Measurements from ENCODE around the gene ALDH1A1.

The ALDH1A1 gene

GRCh38 chr9:72888067-72888466 is 64.8 kb downstream of the ALDH1A1 start:
- no peaks in the 10 kb centered on the region for H3K36me3 ChIP-seq (ENCODE audit: control insufficient read depth, insufficient read depth, low read length)
- no peak for TF ChIP-seq CTCF (IDR thresholded peaks at IDR 0.05; ENCODE audit: insufficient read depth, low read length, poor library complexity, severe bottlenecking)
- no peak for DNase-seq (ENCODE audit: extremely low read depth, insufficient read length)
- H3K27me3 ChIP-seq (replicated peaks; ENCODE audit: control insufficient read depth, insufficient read depth, low read length): no peaks in the 10 kb centered on the region
- no peak overlapping the region for H3K4me3 ChIP-seq (replicated peaks; ENCODE audit: low read depth, low read length)

GRCh38 chr9:72886386-72886785 is 66.5 kb downstream of the ALDH1A1 start:
- no peak overlapping the region for H3K4me3 ChIP-seq (replicated peaks; ENCODE audit: low read depth, low read length)
- H3K36me3 ChIP-seq (ENCODE audit: control insufficient read depth, insufficient read depth, low read length): no peaks in the 10 kb centered on the region
- no peaks in the 10 kb centered on the region for H3K27me3 ChIP-seq (replicated peaks; ENCODE audit: control insufficient read depth, insufficient read depth, low read length)
- no peak for TF ChIP-seq CTCF (IDR thresholded peaks at IDR 0.05; ENCODE audit: insufficient read depth, low read length, poor library complexity, severe bottlenecking)
- DNase-seq (ENCODE audit: extremely low read depth, insufficient read length): no peak

- DNase-seq (ENCODE audit: extremely low read depth, insufficient read length): no peak
- Histone ChIP-seq H3K27me3 (replicated peaks; ENCODE audit: control insufficient read depth, insufficient read depth, low read length) (no peaks in the 10 kb centered on the region), H3K4me3 (replicated peaks; ENCODE audit: low read depth, low read length) (no peak overlapping the region), H3K36me3 (ENCODE audit: control insufficient read depth, insufficient read depth, low read length) (no peaks in the 10 kb centered on the region)
- no peak for TF ChIP-seq CTCF (IDR thresholded peaks at IDR 0.05; ENCODE audit: insufficient read depth, low read length, poor library complexity, severe bottlenecking)
Measured at GRCh38 chr9:72884508-72884907, 68.3 kb downstream of the ALDH1A1 start.

GRCh38 chr9:72883875-72884274 is 69.0 kb downstream of the ALDH1A1 start:
- TF ChIP-seq CTCF (IDR thresholded peaks at IDR 0.05; ENCODE audit: insufficient read depth, low read length, poor library complexity, severe bottlenecking): no peak
- no peak for DNase-seq (ENCODE audit: extremely low read depth, insufficient read length)
- H3K4me3 ChIP-seq (replicated peaks; ENCODE audit: low read depth, low read length): no peak overlapping the region

GRCh38 chr9:72882117-72882775 is 70.6 kb downstream of the ALDH1A1 start:
- TF ChIP-seq CTCF (IDR thresholded peaks at IDR 0.05; ENCODE audit: insufficient read depth, low read length, poor library complexity, severe bottlenecking): no peak
- no peak for DNase-seq (ENCODE audit: extremely low read depth, insufficient read length)

More at GRCh38 chr9:72883875-72884274, 69.0 kb downstream of the ALDH1A1 start:
- Histone ChIP-seq H3K36me3 (ENCODE audit: control insufficient read depth, insufficient read depth, low read length) (no peaks in the 10 kb centered on the region), H3K27me3 (replicated peaks; ENCODE audit: control insufficient read depth, insufficient read depth, low read length) (no peaks in the 10 kb centered on the region)

GRCh38 chr9:72880821-72881220 is 72.0 kb downstream of the ALDH1A1 start:
- Histone ChIP-seq H3K36me3 (ENCODE audit: control insufficient read depth, insufficient read depth, low read length) (no peaks in the 10 kb centered on the region), H3K27me3 (replicated peaks; ENCODE audit: control insufficient read depth, insufficient read depth, low read length) (no peaks in the 10 kb centered on the region), H3K4me3 (replicated peaks; ENCODE audit: low read depth, low read length) (no peak overlapping the region)
- DNase-seq (ENCODE audit: extremely low read depth, insufficient read length): no peak
- no peak for TF ChIP-seq CTCF (IDR thresholded peaks at IDR 0.05; ENCODE audit: insufficient read depth, low read length, poor library complexity, severe bottlenecking)

More at GRCh38 chr9:72882117-72882775, 70.6 kb downstream of the ALDH1A1 start:
- H3K4me3 ChIP-seq (replicated peaks; ENCODE audit: low read depth, low read length): no peak overlapping the region
- no peaks in the 10 kb centered on the region for H3K36me3 ChIP-seq (ENCODE audit: control insufficient read depth, insufficient read depth, low read length)
- H3K27me3 ChIP-seq (replicated peaks; ENCODE audit: control insufficient read depth, insufficient read depth, low read length): no peaks in the 10 kb centered on the region
